ENCODE results near the gene GKN1.

The GKN1 gene

GRCh38 chr2:68978098-68978497 lies 3.7 kb downstream of the GKN1 start:
- H3K4me3 ChIP-seq (ENCODE audit: low read depth, low read length): no peak overlapping the region
- in situ Hi-C loops (cut with HindIII; ENCODE audit: low sequenced_read_pairs): no loop called here
- no peak for DNase-seq (ENCODE audit: low read depth)
- no peak for TF ChIP-seq CTCF (IDR thresholded peaks at IDR 0.05; ENCODE audit: low read depth, low read length, missing control alignments)

- DNase-seq (ENCODE audit: low read depth): peak; percentile 31
- in situ Hi-C loops (cut with HindIII; ENCODE audit: low sequenced_read_pairs): no loop called here
- TF ChIP-seq CTCF (IDR thresholded peaks at IDR 0.05; ENCODE audit: low read depth, low read length, missing control alignments): no peak
- no peak overlapping the region for H3K4me3 ChIP-seq (ENCODE audit: low read depth, low read length)
Measured at GRCh38 chr2:68980956-68981355, 6.5 kb downstream of the GKN1 start.

GRCh38 chr2:68987021-68987503 lies 12.6 kb downstream of the GKN1 start:
- in situ Hi-C loops (cut with HindIII; ENCODE audit: low sequenced_read_pairs): no loop called here
- no peak overlapping the region for H3K4me3 ChIP-seq (ENCODE audit: low read depth, low read length)
- TF ChIP-seq CTCF (IDR thresholded peaks at IDR 0.05; ENCODE audit: low read depth, low read length, missing control alignments): no peak
- no peak for DNase-seq (ENCODE audit: low read depth)

- in situ Hi-C loops (cut with HindIII; ENCODE audit: low sequenced_read_pairs): no loop called here
- DNase-seq (ENCODE audit: low read depth): no peak
- H3K4me3 ChIP-seq (ENCODE audit: low read depth, low read length): no peak overlapping the region
- no peak for TF ChIP-seq CTCF (IDR thresholded peaks at IDR 0.05; ENCODE audit: low read depth, low read length, missing control alignments)
Measured at GRCh38 chr2:68989035-68989434, 14.6 kb downstream of the GKN1 start.

GRCh38 chr2:68992341-68992740 lies 17.9 kb downstream of the GKN1 start:
- in situ Hi-C loops (cut with HindIII; ENCODE audit: low sequenced_read_pairs): no loop called here
- no peak overlapping the region for H3K4me3 ChIP-seq (ENCODE audit: low read depth, low read length)
- no peak for TF ChIP-seq CTCF (IDR thresholded peaks at IDR 0.05; ENCODE audit: low read depth, low read length, missing control alignments)
- no peak for DNase-seq (ENCODE audit: low read depth)

GRCh38 chr2:68992933-68993332 lies 18.5 kb downstream of the GKN1 start:
- TF ChIP-seq CTCF (IDR thresholded peaks at IDR 0.05; ENCODE audit: low read depth, low read length, missing control alignments): no peak
- no peak for DNase-seq (ENCODE audit: low read depth)
- in situ Hi-C loops (cut with HindIII; ENCODE audit: low sequenced_read_pairs): no loop called here
- no peak overlapping the region for H3K4me3 ChIP-seq (ENCODE audit: low read depth, low read length)

- TF ChIP-seq CTCF (IDR thresholded peaks at IDR 0.05; ENCODE audit: low read depth, low read length, missing control alignments): no peak
- DNase-seq (ENCODE audit: low read depth): no peak
- in situ Hi-C loops (cut with HindIII; ENCODE audit: low sequenced_read_pairs): no loop called here
- no peak overlapping the region for H3K4me3 ChIP-seq (ENCODE audit: low read depth, low read length)
Measured at GRCh38 chr2:68993660-68994059, 19.2 kb downstream of the GKN1 start.
